Ishikawa (cell line): ENCODE data around the gene ELP5.

Experiments
- CEBPB ChIP-seq: IDR thresholded peaks from 2 replicates; pipeline ENCODE4 v1.6.1; 2012
- CREB1 ChIP-seq: IDR thresholded peaks from 2 replicates; pipeline ENCODE4 v1.6.1; 2012; ENCODE audit warnings: low read depth
- EGR1 ChIP-seq: IDR thresholded peaks from 2 replicates; pipeline ENCODE4 v1.6.1; 2012
- EP300 ChIP-seq: IDR thresholded peaks from 2 replicates; pipeline ENCODE4 v1.6.1; 2012; ENCODE audit warnings: borderline replicate concordance
- FOXM1 ChIP-seq: IDR thresholded peaks from 2 replicates; pipeline ENCODE4 v1.6.1; 2012; ENCODE audit warnings: low read depth, borderline replicate concordance
- NFIC ChIP-seq: IDR thresholded peaks from 2 replicates; pipeline ENCODE4 v1.6.1; 2012
- RAD21 ChIP-seq: IDR thresholded peaks from 2 replicates; pipeline ENCODE4 v1.6.1; 2012; ENCODE audit warnings: low read depth
- TAF1 ChIP-seq: IDR thresholded peaks from 2 replicates; pipeline ENCODE4 v1.6.1; 2012; ENCODE audit warnings: low read depth, mild to moderate bottlenecking
- TCF12 ChIP-seq: IDR thresholded peaks from 2 replicates; pipeline ENCODE4 v1.6.1; 2012; ENCODE audit warnings: low read depth
- TEAD4 ChIP-seq: IDR thresholded peaks from 2 replicates; pipeline ENCODE4 v1.6.1; 2012
- YY1 ChIP-seq: IDR thresholded peaks from 2 replicates; pipeline ENCODE4 v1.6.1; 2012; ENCODE audit warnings: low read depth
- ZBTB7A ChIP-seq: IDR thresholded peaks from 2 replicates; pipeline ENCODE4 v1.6.1; 2012; ENCODE audit warnings: low read depth
- TF ChIP-seq, protein P1 (sequence below): IDR thresholded peaks from 2 replicates; pipeline ENCODE4 v1.6.1; 2012; ENCODE audit warnings: low read depth, mild to moderate bottlenecking
- TF ChIP-seq, protein P2 (sequence below): IDR thresholded peaks from 2 replicates; pipeline ENCODE4 v1.6.1; 2012
- TF ChIP-seq, protein P3 (sequence below): IDR thresholded peaks from 2 replicates; pipeline ENCODE4 v1.6.1; 2012

The ELP5 gene

DNA sequence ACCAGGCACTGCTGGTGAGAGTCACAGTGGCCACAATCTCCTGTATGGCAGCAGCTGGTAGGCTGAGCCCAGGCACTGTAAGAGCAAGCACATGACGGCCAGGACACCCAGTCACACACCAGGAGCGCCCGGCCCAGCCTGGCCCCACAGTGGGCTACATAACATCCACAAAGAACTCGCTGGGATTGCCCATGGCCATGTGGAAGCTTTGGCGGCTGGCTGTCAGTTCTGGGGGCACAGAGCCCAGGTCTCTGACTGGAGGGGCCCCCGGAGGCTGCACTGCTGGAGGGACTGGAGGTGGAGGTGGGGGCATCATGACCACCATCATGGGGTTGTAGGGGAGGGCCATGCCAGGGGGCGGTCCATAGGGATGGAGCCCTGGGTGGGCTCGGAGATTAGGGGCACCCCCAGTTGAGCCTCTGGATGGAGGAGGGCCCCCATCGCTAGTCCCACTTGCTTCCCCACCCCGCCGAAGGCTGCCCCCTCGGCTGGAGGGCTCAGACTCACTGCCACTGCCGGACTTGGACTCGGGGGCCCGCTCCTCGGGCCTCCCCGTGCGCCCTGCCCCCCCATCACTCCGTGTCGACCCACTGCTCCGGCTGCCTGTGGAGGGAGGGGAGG is 26.2 kb upstream of the ELP5 start:
- TF ChIP-seq NFIC (no peak), TAF1 (no peak), YY1 (no peak), EP300 (no peak), ZBTB7A (no peak), TEAD4 (no peak), FOXM1 (no peak), EGR1 (no peak), TCF12 (no peak), RAD21 (no peak), CEBPB (no peak), CREB1 (no peak)
- TF ChIP-seq, protein P1, sequence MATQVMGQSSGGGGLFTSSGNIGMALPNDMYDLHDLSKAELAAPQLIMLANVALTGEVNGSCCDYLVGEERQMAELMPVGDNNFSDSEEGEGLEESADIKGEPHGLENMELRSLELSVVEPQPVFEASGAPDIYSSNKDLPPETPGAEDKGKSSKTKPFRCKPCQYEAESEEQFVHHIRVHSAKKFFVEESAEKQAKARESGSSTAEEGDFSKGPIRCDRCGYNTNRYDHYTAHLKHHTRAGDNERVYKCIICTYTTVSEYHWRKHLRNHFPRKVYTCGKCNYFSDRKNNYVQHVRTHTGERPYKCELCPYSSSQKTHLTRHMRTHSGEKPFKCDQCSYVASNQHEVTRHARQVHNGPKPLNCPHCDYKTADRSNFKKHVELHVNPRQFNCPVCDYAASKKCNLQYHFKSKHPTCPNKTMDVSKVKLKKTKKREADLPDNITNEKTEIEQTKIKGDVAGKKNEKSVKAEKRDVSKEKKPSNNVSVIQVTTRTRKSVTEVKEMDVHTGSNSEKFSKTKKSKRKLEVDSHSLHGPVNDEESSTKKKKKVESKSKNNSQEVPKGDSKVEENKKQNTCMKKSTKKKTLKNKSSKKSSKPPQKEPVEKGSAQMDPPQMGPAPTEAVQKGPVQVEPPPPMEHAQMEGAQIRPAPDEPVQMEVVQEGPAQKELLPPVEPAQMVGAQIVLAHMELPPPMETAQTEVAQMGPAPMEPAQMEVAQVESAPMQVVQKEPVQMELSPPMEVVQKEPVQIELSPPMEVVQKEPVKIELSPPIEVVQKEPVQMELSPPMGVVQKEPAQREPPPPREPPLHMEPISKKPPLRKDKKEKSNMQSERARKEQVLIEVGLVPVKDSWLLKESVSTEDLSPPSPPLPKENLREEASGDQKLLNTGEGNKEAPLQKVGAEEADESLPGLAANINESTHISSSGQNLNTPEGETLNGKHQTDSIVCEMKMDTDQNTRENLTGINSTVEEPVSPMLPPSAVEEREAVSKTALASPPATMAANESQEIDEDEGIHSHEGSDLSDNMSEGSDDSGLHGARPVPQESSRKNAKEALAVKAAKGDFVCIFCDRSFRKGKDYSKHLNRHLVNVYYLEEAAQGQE, result no peak
- TF ChIP-seq, protein P2, sequence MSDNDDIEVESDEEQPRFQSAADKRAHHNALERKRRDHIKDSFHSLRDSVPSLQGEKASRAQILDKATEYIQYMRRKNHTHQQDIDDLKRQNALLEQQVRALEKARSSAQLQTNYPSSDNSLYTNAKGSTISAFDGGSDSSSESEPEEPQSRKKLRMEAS, result no peak
- TF ChIP-seq, protein P3, sequence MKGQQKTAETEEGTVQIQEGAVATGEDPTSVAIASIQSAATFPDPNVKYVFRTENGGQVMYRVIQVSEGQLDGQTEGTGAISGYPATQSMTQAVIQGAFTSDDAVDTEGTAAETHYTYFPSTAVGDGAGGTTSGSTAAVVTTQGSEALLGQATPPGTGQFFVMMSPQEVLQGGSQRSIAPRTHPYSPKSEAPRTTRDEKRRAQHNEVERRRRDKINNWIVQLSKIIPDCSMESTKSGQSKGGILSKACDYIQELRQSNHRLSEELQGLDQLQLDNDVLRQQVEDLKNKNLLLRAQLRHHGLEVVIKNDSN, result no peak

DNA sequence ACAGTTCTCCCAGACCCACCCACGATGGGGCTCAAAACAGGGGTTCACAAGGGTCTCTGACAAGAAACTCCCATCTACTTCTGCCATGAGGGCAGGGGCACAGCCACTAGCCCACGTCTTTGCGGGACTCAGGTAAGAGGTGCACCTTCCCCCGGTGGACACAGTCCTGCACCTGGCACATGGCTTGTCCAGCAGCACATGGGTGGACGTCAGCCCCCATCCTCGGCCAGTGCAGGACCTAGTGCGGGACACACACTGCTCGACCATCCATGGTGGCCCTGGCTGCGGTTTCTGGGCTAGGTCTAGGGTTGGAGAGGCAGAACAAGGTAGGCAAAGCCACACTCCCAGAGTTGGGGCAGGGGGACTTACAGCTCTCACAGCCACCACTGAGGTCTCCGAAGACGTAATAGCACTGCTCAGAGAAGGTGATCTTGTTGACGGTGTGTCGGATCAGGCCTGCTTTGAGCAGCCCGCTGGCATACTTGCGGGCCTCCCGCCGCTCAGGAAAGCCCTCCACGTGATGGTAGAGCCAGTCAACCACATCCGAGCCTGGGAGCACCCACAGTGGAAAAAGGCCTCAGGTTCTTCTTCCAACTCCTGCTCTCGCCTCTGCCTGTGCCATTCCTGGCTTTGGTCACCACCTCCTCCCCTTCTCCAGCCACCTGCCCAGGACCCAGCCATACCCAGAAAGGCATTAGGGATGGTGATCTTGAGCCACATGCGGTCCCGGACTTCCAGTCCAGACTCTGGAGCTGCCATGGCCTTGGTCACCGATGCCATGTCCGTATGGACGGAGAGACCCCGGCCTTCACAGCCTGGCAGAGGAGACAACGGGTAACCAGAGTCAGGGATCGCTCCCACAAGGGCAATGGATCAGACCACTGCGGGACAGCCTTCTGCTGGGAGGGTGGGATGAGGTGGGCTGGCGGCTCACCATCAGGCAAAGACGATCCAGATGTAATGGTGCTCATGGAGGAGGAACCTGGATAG is 25.0 kb upstream of the ELP5 start:
- TF ChIP-seq EP300, result no peak
- TF ChIP-seq, protein P1, result no peak
- no peak for TF ChIP-seq EGR1
- no peak for TF ChIP-seq TAF1
- TF ChIP-seq CREB1, result no peak
- no peak for TF ChIP-seq FOXM1
- TF ChIP-seq CEBPB, result no peak
- no peak for TF ChIP-seq YY1
- no peak for TF ChIP-seq TEAD4

DNA sequence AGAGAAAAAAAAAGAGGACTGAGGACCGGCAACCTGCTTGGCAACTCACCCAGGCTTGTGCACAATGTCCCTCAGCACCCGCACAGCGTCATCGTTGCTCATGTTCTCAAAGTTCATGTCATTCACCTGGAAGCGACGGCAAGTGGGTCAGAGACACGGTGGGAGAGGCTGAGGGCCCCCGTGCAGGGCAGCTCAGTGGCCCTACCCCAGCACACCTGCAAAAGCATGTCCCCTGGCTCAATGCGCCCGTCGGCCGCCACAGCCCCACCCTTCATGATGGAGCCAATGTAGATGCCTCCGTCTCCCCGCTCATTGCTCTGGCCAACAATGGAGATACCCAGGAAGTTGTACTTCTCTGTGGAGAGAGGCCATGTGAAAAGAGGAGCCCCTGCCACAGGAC is 23.1 kb upstream of the ELP5 start:
- no peak for TF ChIP-seq CEBPB
- TF ChIP-seq, protein P1, result no peak
- TF ChIP-seq EP300, result no peak
- TF ChIP-seq FOXM1, result no peak
- TF ChIP-seq ZBTB7A, result no peak
- TF ChIP-seq, protein P2, result no peak
- TF ChIP-seq EGR1, result no peak

DNA sequence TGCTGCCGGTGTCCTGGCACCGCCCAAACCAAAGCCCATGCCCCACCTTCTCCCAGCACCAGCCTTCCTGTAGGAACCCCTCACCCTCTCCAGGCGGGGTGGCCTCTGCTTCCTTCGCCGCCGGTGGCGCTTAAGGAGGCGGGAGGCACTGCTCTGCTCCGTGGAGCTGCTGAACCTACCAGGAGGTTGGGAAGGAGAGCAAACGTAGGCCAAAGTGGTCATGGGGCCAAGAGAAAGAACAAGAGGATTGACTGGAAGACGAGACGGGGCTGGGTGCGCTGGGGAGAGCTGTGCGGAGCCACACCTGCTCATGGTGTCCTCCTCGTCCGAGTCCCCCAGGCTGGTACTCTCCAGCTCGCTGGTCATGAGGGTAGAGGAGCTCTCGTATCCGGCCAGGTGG is 22.5 kb upstream of the ELP5 start:
- TF ChIP-seq EGR1 (no peak), ZBTB7A (no peak), TAF1 (no peak), NFIC (no peak), YY1 (no peak), FOXM1 (no peak), TEAD4 (no peak), TCF12 (no peak), CEBPB (no peak), RAD21 (no peak), EP300 (no peak), CREB1 (no peak)
- TF ChIP-seq, protein P2, result no peak
- TF ChIP-seq, protein P3, result no peak
- TF ChIP-seq, protein P1, result no peak
